Hepatocyte (in vitro differentiated cells): ENCODE measurements around the gene SCFD2. TPM values are rescaled to one million over a fixed set of nuclear protein-coding genes. Genes with fewer than 3 reads are reported as not detected.

Experiments
- DNase-seq: peaks from one replicate; pipeline ENCODE4 v3.0.0-alpha.2; 2016; ENCODE audit warnings: low spot score
- H2AFZ ChIP-seq: fragments of 200-600 bp; sonication (generic); 2 replicates; pipeline ENCODE4 v1.6.0; 2016; ENCODE audit warnings: antibody characterized with exemption, mild to moderate bottlenecking
- H3K27ac ChIP-seq: fragments of 200-600 bp; sonication (generic); 2 replicates; pipeline ENCODE4 v1.5.1; 2016; ENCODE audit warnings: mild to moderate bottlenecking
- H3K27me3 ChIP-seq: fragments of 200-600 bp; sonication (generic); 2 replicates; pipeline ENCODE4 v1.6.1; 2016
- H3K36me3 ChIP-seq: fragments of 200-600 bp; sonication (generic); replicated peaks from 2 replicates; pipeline ENCODE4 v1.5.1; 2016; ENCODE audit warnings: low read depth; ENCODE audit not compliant: insufficient read depth
- H3K4me1 ChIP-seq: fragments of 200-600 bp; sonication (generic); 2 replicates; pipeline ENCODE4 v1.5.1; 2016; ENCODE audit warnings: mild to moderate bottlenecking, moderate library complexity; ENCODE audit not compliant: insufficient read depth
- H3K4me2 ChIP-seq: fragments of 200-600 bp; sonication (generic); 2 replicates; pipeline ENCODE4 v1.6.0; 2016
- H3K4me3 ChIP-seq: fragments of 200-600 bp; sonication (generic); 2 replicates; pipeline ENCODE4 v1.5.1; 2016; ENCODE audit warnings: mild to moderate bottlenecking
- H3K79me2 ChIP-seq: fragments of 200-600 bp; sonication (generic); 2 replicates; pipeline ENCODE4 v1.6.0; 2017; ENCODE audit warnings: mild to moderate bottlenecking
- H3K9me2 ChIP-seq: fragments of 200-600 bp; sonication (generic); replicated peaks from 2 replicates; pipeline ENCODE4 v1.6.0; 2017; ENCODE audit warnings: mild to moderate bottlenecking; ENCODE audit not compliant: insufficient read depth
- H3K9me3 ChIP-seq: fragments of 200-600 bp; sonication (generic); 2 replicates; pipeline ENCODE4 v1.5.1; 2016; ENCODE audit warnings: low read depth, mild to moderate bottlenecking
- H4K20me1 ChIP-seq: fragments of 200-600 bp; sonication (generic); 2 replicates; pipeline ENCODE4 v1.6.0; 2016; ENCODE audit warnings: mild to moderate bottlenecking; ENCODE audit not compliant: insufficient read depth, poor library complexity, severe bottlenecking
- CTCF ChIP-seq: fragments of 200-600 bp; sonication (generic); IDR thresholded peaks from 2 replicates; pipeline ENCODE4 v1.5.1; 2016; ENCODE audit warnings: antibody characterized with exemption, mild to moderate bottlenecking; ENCODE audit not compliant: poor library complexity
- EZH2 ChIP-seq: fragments of 200-600 bp; sonication (generic); IDR thresholded peaks from 2 replicates; pipeline ENCODE4 v1.6.1; 2016; ENCODE audit warnings: antibody characterized with exemption, mild to moderate bottlenecking, borderline replicate concordance
- EZH2phosphoT487 ChIP-seq: fragments of 200-600 bp; sonication (generic); IDR thresholded peaks from one replicate; pipeline ENCODE4 v1.6.1; 2018; ENCODE audit warnings: antibody characterized with exemption, mild to moderate bottlenecking, low read depth, moderate library complexity; ENCODE audit not compliant: unreplicated experiment, severe bottlenecking
- WGBS: methylation state at CpG from one replicate; pipeline ENCODE4 v1.1.6; 2016; ENCODE audit warnings: low lambda C conversion rate; ENCODE audit errors: missing lambda C conversion rate; 5-methylcytosine and 5-hydroxymethylcytosine counted together
- polyA plus RNA-seq: library from polyadenylated mRNA; unstranded; fragments of >200 nt; fragmentation: Nextera tagmentation; extraction: Ambion mirVana; gene quantifications from 2 replicates; pipeline ENCODE4 v1.2.1, GENCODE V29; 2016
- total RNA-seq: library from RNA; depleted of rRNA; stranded (reverse); fragments of >200 nt; gene quantifications from 2 replicates; pipeline ENCODE4 v1.2.3, GENCODE V29; 2014

The SCFD2 gene
- total and polyA plus RNA-seq, 2 experiments from 2014 or later = 8.4 to 15.7 TPM

- H4K20me1 ChIP-seq = no peaks in the 10 kb centered on the region
- no peaks in the 10 kb centered on the region for H3K9me3 ChIP-seq
- peaks cover 11% of the 10 kb centered on the region for H3K4me1 ChIP-seq
- H3K27me3 ChIP-seq = no peaks in the 10 kb centered on the region
- no peaks in the 10 kb centered on the region for H3K36me3 ChIP-seq
- H3K4me3 ChIP-seq = no peak overlapping the region
- DNase-seq = no peak
- WGBS = 87% methylated on average over 6 of the region's 6 CpGs
- H3K79me2 ChIP-seq = no peaks in the 10 kb centered on the region
- H2AFZ ChIP-seq = no peak overlapping the region
- H3K9me2 ChIP-seq = no peaks in the 10 kb centered on the region
- peak overlapping the region; percentile 36 for H3K27ac ChIP-seq
- no peak overlapping the region for H3K4me2 ChIP-seq
- no peak for TF ChIP-seq CTCF
- no peak for TF ChIP-seq EZH2phosphoT487
- TF ChIP-seq EZH2 = no peak
Observed at GRCh38 chr4:52848254-52848653, 517.6 kb downstream of the SCFD2 start.

- Histone ChIP-seq H2AFZ (no peak overlapping the region), H4K20me1 (no peaks in the 10 kb centered on the region), H3K36me3 (no peaks in the 10 kb centered on the region), H3K9me2 (no peaks in the 10 kb centered on the region), H3K4me2 (no peak overlapping the region), H3K27ac (no peak overlapping the region), H3K4me1 (peaks cover 22% of the 10 kb centered on the region), H3K27me3 (no peaks in the 10 kb centered on the region), H3K9me3 (no peaks in the 10 kb centered on the region), H3K4me3 (no peak overlapping the region), H3K79me2 (no peaks in the 10 kb centered on the region)
- no peak for TF ChIP-seq EZH2
- TF ChIP-seq EZH2phosphoT487 = no peak
- TF ChIP-seq CTCF = no peak
- WGBS = 95% methylated on average over 2 of the region's 2 CpGs
- no peak for DNase-seq
Observed at GRCh38 chr4:52846502-52846901, 519.4 kb downstream of the SCFD2 start.

- Histone ChIP-seq H3K4me2 (no peak overlapping the region), H2AFZ (no peak overlapping the region), H3K27me3 (no peaks in the 10 kb centered on the region), H3K4me1 (peaks cover 15% of the 10 kb centered on the region), H3K9me2 (no peaks in the 10 kb centered on the region), H4K20me1 (no peaks in the 10 kb centered on the region), H3K27ac (no peak overlapping the region), H3K79me2 (no peaks in the 10 kb centered on the region), H3K4me3 (no peak overlapping the region), H3K9me3 (no peaks in the 10 kb centered on the region), H3K36me3 (no peaks in the 10 kb centered on the region)
- no peak for DNase-seq
- no peak for TF ChIP-seq EZH2
- no peak for TF ChIP-seq CTCF
- no peak for TF ChIP-seq EZH2phosphoT487
- WGBS = 94% methylated on average over 2 of the region's 2 CpGs
Observed at GRCh38 chr4:52844596-52844995, 521.3 kb downstream of the SCFD2 start.

- H3K4me2 ChIP-seq = no peak overlapping the region
- no peaks in the 10 kb centered on the region for H3K9me2 ChIP-seq
- H3K4me1 ChIP-seq = peaks cover 16% of the 10 kb centered on the region
- no peaks in the 10 kb centered on the region for H3K36me3 ChIP-seq
- H3K27ac ChIP-seq = no peak overlapping the region
- WGBS = 99% methylated on average over 3 of the region's 3 CpGs
- no peak for DNase-seq
- TF ChIP-seq EZH2 (no peak), CTCF (no peak), EZH2phosphoT487 (no peak)
- no peaks in the 10 kb centered on the region for H4K20me1 ChIP-seq
- H2AFZ ChIP-seq = no peak overlapping the region
- no peak overlapping the region for H3K4me3 ChIP-seq
- no peaks in the 10 kb centered on the region for H3K79me2 ChIP-seq
- no peaks in the 10 kb centered on the region for H3K27me3 ChIP-seq
- no peaks in the 10 kb centered on the region for H3K9me3 ChIP-seq
Observed at GRCh38 chr4:52843958-52844357, 521.9 kb downstream of the SCFD2 start.
